GM19351 (cell line): ENCODE data around the gene ZGLP1.

Experiments used
- ATAC-seq: cut with Tn5 transposase; IDR thresholded peaks from one replicate; pipeline ENCODE4 v1.9.1; 2021; ENCODE audit warnings: mild to moderate bottlenecking, moderate library complexity; ENCODE audit not compliant: unreplicated experiment

The ZGLP1 gene

GRCh38 chr19:10328558-10329429 is 19.2 kb upstream of the ZGLP1 start:
- no peak for ATAC-seq

- no peak for ATAC-seq
Observed at GRCh38 chr19:10327793-10328192, 18.2 kb upstream of the ZGLP1 start.

- no peak for ATAC-seq
Observed at GRCh38 chr19:10325732-10326131, 16.1 kb upstream of the ZGLP1 start.

GRCh38 chr19:10321874-10322835 is 12.5 kb upstream of the ZGLP1 start:
- no peak for ATAC-seq

- no peak for ATAC-seq
Observed at GRCh38 chr19:10321417-10321797, 11.8 kb upstream of the ZGLP1 start.

- no peak for ATAC-seq
Observed at GRCh38 chr19:10320602-10321416, 11.2 kb upstream of the ZGLP1 start.

GRCh38 chr19:10318807-10319682 is 9.4 kb upstream of the ZGLP1 start:
- no peak for ATAC-seq

GRCh38 chr19:10317857-10318462 is 8.3 kb upstream of the ZGLP1 start:
- ATAC-seq, result no peak

GRCh38 chr19:10317045-10317856 is 7.6 kb upstream of the ZGLP1 start:
- no peak for ATAC-seq

- no peak for ATAC-seq
Observed at GRCh38 chr19:10316229-10317044, 6.8 kb upstream of the ZGLP1 start.

GRCh38 chr19:10315335-10316214 is 6.0 kb upstream of the ZGLP1 start, which contains the start of gene FDX2:
Gene FDX2 (minus strand): TSS chr19:10316015. CDS start chr19:10315996, 19 bp downstream.
- ATAC-seq, result peak; percentile 44

GRCh38 chr19:10306327-10306726 is 3.3 kb downstream of the ZGLP1 start:
- no peak for ATAC-seq

- ATAC-seq, result no peak
Observed at GRCh38 chr19:10305139-10305806, 4.3 kb downstream of the ZGLP1 start.

GRCh38 chr19:10299545-10300458 is 9.8 kb downstream of the ZGLP1 start:
- no peak for ATAC-seq
